Effector memory CD8-positive, alpha-beta T cell (primary cell): ENCODE data around the gene HNRNPF.

ENCODE experiments used
- ATAC-seq: fragments of 150-1000 bp; cut with Tn5 transposase; replicated peaks from 2 replicates; pipeline ENCODE4 v1.10.0; 2021; ENCODE audit warnings: mild to moderate bottlenecking, moderate library complexity
- DNase-seq, 3 experiments: peaks; one replicate each; pipeline ENCODE4 v3.0.0; 2021
- H3K27ac Mint-ChIP-seq, 2 donors: one replicate each; pipeline ENCODE4 v1.8.0; 2022; ENCODE audit warnings: mild to moderate bottlenecking in 2 of 2, mixed read lengths in 2 of 2, moderate library complexity in 2 of 2
- H3K27me3 Mint-ChIP-seq, 2 donors: one replicate each; pipeline ENCODE4 v1.8.0; 2022; ENCODE audit warnings: mixed read lengths in 2 of 2
- H3K36me3 Mint-ChIP-seq: one replicate; pipeline ENCODE4 v1.8.0; 2022; ENCODE audit warnings: mild to moderate bottlenecking, moderate library complexity, mixed read lengths; ENCODE audit not compliant: insufficient read depth
- H3K4me1 Mint-ChIP-seq, 2 donors: one replicate each; pipeline ENCODE4 v1.8.0; 2022; ENCODE audit warnings: low read depth in 2 of 2, mixed read lengths in 2 of 2
- H3K4me3 Mint-ChIP-seq, 2 donors: one replicate each; pipeline ENCODE4 v1.8.0; 2022; ENCODE audit warnings: mild to moderate bottlenecking in 2 of 2, mixed read lengths in 2 of 2, moderate library complexity in 2 of 2
- H3K9me3 Mint-ChIP-seq, 2 donors: one replicate each; pipeline ENCODE4 v1.8.0; 2022; ENCODE audit warnings: mixed read lengths in 2 of 2

HNRNPF gene

GRCh38 chr10:43375401-43376020, 33.5 kb downstream of the HNRNPF start:
- H3K27me3 Mint-ChIP-seq, result no peaks in the 10 kb centered on the region
- H3K4me1 Mint-ChIP-seq, result peaks cover 12 to 13% of the 10 kb centered on the region in 2 donors
- ATAC-seq (no peak), DNase-seq (no peak)
- H3K36me3 Mint-ChIP-seq, result peaks cover 2% of the 10 kb centered on the region
- no peaks in the 10 kb centered on the region for H3K9me3 Mint-ChIP-seq
- H3K27ac Mint-ChIP-seq, result no peak overlapping the region
- H3K4me3 Mint-ChIP-seq, result no peak overlapping the region

DNA sequence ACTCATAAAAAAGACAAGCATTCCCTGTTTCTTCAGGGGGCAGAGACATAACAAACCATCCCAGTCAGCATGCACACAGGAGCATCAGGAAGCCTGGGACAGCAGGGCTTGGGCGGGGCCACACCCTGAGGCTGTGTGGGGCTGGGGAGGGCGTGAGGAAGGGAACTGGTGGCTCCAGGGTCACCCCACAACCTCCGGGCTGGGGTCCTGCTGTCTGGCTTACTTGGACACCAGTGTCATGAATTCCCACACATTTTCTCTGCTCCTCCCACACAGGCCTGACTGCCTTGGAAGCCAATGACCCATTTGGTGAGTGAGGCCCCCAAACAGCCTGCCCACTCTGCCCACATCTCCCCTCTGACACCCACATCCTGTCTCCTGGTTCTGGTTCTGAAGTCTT, 34.8 kb downstream of the HNRNPF start:
- H3K4me1 Mint-ChIP-seq, result peaks cover 12 to 13% of the 10 kb centered on the region in 2 donors
- no peak for DNase-seq
- H3K4me3 Mint-ChIP-seq, result no peak overlapping the region
- no peaks in the 10 kb centered on the region for H3K9me3 Mint-ChIP-seq
- peaks cover 2% of the 10 kb centered on the region for H3K36me3 Mint-ChIP-seq
- ATAC-seq, result peak; percentile 27
- no peaks in the 10 kb centered on the region for H3K27me3 Mint-ChIP-seq
- H3K27ac Mint-ChIP-seq, result peak overlapping the region in 1 of 2 donors; percentile 68

DNA sequence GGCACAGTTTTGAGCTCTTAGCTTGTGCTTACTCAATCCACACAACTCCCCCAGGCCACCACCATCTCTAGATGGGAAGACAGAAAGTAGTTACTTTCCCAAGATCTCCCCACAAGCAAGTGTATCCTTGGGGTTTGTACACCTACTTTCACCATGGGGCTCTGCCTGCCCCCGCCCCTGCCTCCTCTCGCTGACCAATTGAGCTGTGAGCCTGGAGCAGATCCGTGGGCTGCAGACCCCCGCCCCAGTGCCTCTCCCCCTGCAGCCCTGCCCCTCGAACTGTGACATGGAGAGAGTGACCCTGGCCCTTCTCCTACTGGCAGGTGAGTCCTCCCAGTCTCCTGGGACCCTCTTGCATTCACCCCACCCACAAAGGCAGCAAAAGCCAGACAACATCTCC, 35.5 kb downstream of the HNRNPF start:
- Mint-ChIP-seq H3K27me3 (no peaks in the 10 kb centered on the region), H3K4me1 (peaks cover 12 to 13% of the 10 kb centered on the region in 2 donors), H3K4me3 (no peak overlapping the region), H3K27ac (peak overlapping the region in 1 of 2 donors; percentile 68), H3K36me3 (peaks cover 2% of the 10 kb centered on the region), H3K9me3 (no peaks in the 10 kb centered on the region)
- ATAC-seq (no peak), DNase-seq (no peak)

DNA sequence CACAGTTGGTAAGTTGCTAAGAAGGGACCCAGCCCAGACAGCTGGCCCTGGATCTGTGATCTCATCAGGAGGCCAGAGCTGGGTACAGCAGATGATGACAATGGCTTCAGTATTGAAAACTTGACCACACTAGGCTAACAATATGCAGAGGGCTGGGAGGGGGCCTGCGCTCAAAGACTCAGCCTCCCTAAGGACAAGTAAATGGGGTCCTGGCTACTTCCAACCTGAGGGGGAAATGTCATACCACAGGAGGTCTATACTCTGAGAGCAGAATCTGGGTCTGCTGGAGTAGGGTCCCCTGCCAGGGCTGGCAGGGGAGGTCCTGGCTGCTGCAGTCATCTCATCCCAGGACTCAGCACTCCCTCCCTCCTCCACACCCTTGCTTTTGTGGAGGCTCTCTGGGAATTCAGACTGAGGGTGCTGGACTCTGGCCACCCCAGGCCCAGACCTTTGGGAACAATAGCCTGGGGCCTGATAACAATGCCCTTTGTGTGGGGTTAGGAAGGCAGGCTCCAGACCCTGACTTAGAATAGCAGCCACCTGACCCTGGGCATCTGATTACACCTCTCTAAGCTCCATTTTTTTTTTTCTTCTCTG, 36.1 kb downstream of the HNRNPF start:
- Mint-ChIP-seq H3K27me3 (no peaks in the 10 kb centered on the region), H3K27ac (peak overlapping the region in 1 of 2 donors; percentile 22), H3K9me3 (no peaks in the 10 kb centered on the region), H3K4me1 (peaks cover 12 to 13% of the 10 kb centered on the region in 2 donors), H3K36me3 (peaks cover 2% of the 10 kb centered on the region), H3K4me3 (no peak overlapping the region)
- DNase-seq (no peak), ATAC-seq (no peak)

DNA sequence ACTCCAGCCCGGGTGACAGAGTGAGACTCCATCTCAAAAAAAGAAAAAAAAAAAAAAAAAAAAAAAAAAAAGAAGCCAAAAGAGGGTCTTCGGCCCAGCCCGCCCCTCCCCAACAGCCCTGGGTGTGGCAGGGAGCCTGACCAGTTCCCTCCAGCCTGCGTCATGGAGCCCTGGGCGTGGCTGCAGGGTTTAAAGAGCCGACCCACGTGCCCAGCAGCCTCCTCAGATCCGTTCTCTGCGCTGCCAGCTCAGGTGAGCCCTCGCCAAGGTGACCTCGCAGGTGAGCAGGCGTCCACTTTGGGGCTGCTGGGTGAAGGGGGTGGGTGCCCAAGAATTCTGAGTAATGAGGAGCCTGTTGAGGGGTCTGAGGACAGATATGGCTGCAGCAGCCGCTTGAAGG, 37.6 kb downstream of the HNRNPF start, which contains the start of gene FXYD4:
Gene FXYD4 (plus strand): TSS at position 219 of the 400 bp plus-strand sequence. CDS start 2,111 bp downstream, outside the sequence.
- no peak for ATAC-seq

DNA sequence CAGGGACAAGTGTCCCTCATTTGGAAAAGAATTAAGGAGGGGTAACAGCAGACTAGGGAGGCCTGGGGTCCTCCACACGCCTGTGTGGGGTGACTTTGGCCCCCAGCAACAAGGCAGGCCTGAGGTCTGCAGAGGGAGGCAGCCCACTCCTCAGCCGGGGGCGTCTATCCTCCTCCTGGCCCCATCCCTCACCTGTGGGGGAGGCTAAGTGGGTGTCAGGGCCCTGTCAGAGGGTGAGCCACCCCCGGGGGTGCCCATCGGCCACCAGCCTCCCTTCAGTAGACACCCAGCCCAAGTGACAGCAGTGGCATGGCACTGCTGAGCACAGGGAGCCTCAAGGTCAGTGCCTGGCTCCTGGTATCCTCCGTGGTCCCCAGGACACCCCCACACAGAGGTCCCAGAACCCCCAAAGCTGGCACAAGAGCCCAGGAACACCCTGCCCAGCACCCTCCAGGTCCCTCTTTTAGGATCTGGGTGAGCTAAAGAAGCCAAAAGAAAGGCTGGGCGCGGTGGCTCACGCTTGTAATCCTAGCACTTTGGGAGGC, 38.2 kb downstream of the HNRNPF start:
- no peak overlapping the region for H3K4me3 Mint-ChIP-seq
- H3K36me3 Mint-ChIP-seq, result peaks cover 2% of the 10 kb centered on the region
- H3K4me1 Mint-ChIP-seq, result peaks cover 11 to 12% of the 10 kb centered on the region in 2 donors
- ATAC-seq (no peak), DNase-seq (no peak)
- H3K27ac Mint-ChIP-seq, result no peak overlapping the region
- no peaks in the 10 kb centered on the region for H3K27me3 Mint-ChIP-seq
- H3K9me3 Mint-ChIP-seq, result no peaks in the 10 kb centered on the region

More for the DNA sequence above, 37.6 kb downstream of the HNRNPF start, which contains the start of gene FXYD4:
- Mint-ChIP-seq H3K9me3 (no peaks in the 10 kb centered on the region), H3K36me3 (peaks cover 2% of the 10 kb centered on the region), H3K27ac (peak within 1 kb of the TSS in 1 of 2 donors; percentile 22), H3K27me3 (no peaks in the 10 kb centered on the region), H3K4me3 (no peak within 1 kb of the TSS), H3K4me1 (peaks cover 12 to 13% of the 10 kb centered on the region in 2 donors)
- DNase-seq, result no peak

- H3K4me3 Mint-ChIP-seq, result no peak overlapping the region
- no peak for DNase-seq
- H3K27me3 Mint-ChIP-seq, result no peaks in the 10 kb centered on the region
- no peak for ATAC-seq
- H3K27ac Mint-ChIP-seq, result no peak overlapping the region
- no peaks in the 10 kb centered on the region for H3K9me3 Mint-ChIP-seq
- peaks cover 11 to 12% of the 10 kb centered on the region in 2 donors for H3K4me1 Mint-ChIP-seq
- H3K36me3 Mint-ChIP-seq, result no peaks in the 10 kb centered on the region
These were observed 39.1 kb downstream of the HNRNPF start for GRCh38 chr10:43369921-43370320.

DNA sequence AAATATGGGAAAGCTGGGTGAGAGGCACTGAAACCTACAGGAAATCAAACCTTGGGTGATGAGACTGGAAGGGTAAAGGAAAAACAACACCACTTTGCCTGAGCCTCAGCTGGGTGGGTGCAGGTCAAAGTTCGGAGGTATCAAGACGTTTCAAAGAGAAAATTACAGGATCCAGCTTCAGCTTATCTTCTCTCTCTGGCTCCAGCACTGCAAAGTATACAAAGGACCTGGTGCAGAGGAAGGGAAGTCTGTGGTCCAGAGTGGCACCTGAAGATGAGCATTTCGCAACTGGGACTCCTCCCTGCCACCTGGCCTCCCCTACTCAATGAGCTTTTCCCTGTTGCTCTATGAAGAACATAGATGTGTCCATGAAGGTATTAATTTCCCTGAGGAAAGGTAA, 44.0 kb downstream of the HNRNPF start:
- no peak overlapping the region for H3K4me3 Mint-ChIP-seq
- ATAC-seq, result no peak
- no peak for DNase-seq
- H3K36me3 Mint-ChIP-seq, result peaks cover 15% of the 10 kb centered on the region
- H3K9me3 Mint-ChIP-seq, result no peaks in the 10 kb centered on the region
- peaks cover 18 to 21% of the 10 kb centered on the region in 2 donors for H3K4me1 Mint-ChIP-seq
- no peak overlapping the region for H3K27ac Mint-ChIP-seq
- no peaks in the 10 kb centered on the region for H3K27me3 Mint-ChIP-seq

DNA sequence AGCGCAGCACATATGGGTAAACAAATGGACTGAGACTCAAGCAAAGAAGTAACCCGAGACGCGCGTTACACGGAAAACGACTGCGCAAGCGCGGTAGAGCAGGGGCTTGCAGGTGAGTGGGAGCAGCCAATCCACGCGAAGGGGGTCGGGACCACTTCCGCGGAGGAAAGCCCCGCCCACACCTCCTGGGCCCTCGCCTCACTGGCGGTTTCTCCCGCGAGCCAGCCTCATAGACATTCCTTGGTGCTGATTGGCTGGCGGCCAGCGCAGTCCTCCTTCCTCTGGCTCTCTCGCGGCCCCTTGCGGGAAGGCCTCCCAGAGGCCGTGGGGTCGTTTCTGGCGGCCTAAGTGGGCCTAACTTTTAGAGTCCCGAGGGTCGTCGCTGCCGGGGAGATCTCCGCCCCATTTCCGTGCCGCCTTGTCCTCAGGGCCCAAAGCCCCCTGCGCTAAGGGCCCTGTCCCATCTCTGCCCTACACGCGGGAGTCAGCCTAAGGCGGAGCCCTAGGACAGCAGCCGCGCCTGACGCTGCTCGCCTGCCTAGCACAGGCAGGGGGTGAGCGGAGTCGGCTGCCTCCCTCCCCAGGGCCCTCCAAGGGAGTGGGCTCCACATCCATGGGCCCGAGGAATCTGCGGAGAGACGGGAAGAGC, 46.7 kb downstream of the HNRNPF start:
- peak overlapping the region; percentile 94 to 95 for H3K27ac Mint-ChIP-seq
- H3K36me3 Mint-ChIP-seq, result peaks cover 19% of the 10 kb centered on the region
- peaks cover 18 to 23% of the 10 kb centered on the region in 2 donors for H3K4me1 Mint-ChIP-seq
- ATAC-seq (peak; percentile 96), DNase-seq (peak; percentile 89 to 95 (median 94))
- peak overlapping the region; percentile 90 to 94 for H3K4me3 Mint-ChIP-seq
- H3K27me3 Mint-ChIP-seq, result no peaks in the 10 kb centered on the region
- H3K9me3 Mint-ChIP-seq, result no peaks in the 10 kb centered on the region

DNA sequence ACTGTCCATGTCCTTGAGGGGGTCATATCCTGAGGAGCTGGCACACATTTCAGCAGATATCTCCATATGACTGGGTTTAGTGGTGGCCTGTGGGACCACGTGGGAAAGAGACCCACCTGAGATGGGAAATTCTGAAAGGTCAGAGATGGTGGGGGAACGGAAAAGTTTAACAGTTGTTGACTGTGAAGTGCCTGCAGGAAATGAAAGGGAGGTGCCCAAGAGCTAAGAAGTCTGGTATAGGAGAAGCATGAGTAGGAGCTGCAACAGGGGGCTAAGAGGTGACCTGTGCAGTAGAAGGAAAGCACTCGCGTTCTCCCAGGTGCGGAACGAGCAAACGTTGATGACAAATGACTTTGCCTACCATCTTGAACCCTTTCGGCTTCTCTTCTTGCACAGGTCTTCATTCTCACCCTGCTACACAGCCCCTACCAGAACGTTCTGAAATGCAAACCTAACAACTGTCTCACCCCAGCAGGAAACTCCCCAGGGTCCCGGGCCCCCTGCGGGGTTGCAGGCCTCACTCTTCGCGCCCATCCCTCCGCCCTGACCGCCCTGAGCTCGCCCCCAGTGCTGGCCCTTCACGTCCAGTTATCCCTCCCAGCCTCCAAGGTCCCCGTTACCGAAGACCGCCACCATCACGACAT, 47.3 kb downstream of the HNRNPF start:
- H3K4me1 Mint-ChIP-seq, result peaks cover 18 to 23% of the 10 kb centered on the region in 2 donors
- H3K4me3 Mint-ChIP-seq, result peak overlapping the region; percentile 90 to 94
- peaks cover 19% of the 10 kb centered on the region for H3K36me3 Mint-ChIP-seq
- ATAC-seq, result peak; percentile 11
- no peaks in the 10 kb centered on the region for H3K9me3 Mint-ChIP-seq
- peak overlapping the region; percentile 94 to 95 for H3K27ac Mint-ChIP-seq
- H3K27me3 Mint-ChIP-seq, result no peaks in the 10 kb centered on the region
- DNase-seq, result peak in 2 of 3 experiments; percentile 3 to 4

- no peaks in the 10 kb centered on the region for H3K9me3 Mint-ChIP-seq
- ATAC-seq (no peak), DNase-seq (no peak)
- H3K27ac Mint-ChIP-seq, result peak overlapping the region; percentile 32 to 95
- peaks cover 19% of the 10 kb centered on the region for H3K36me3 Mint-ChIP-seq
- peak overlapping the region; percentile 2 to 90 for H3K4me3 Mint-ChIP-seq
- peaks cover 18 to 26% of the 10 kb centered on the region in 2 donors for H3K4me1 Mint-ChIP-seq
- no peaks in the 10 kb centered on the region for H3K27me3 Mint-ChIP-seq
These were observed 48.9 kb downstream of the HNRNPF start for GRCh38 chr10:43360086-43360485.

- Mint-ChIP-seq H3K27ac (no peak overlapping the region), H3K4me1 (peaks cover 5 to 8% of the 10 kb centered on the region in 2 donors), H3K36me3 (peaks cover 3% of the 10 kb centered on the region), H3K9me3 (no peaks in the 10 kb centered on the region), H3K4me3 (no peak overlapping the region), H3K27me3 (peaks cover 3 to 9% of the 10 kb centered on the region in 2 donors)
- ATAC-seq (no peak), DNase-seq (no peak)
These were observed 53.1 kb downstream of the HNRNPF start for GRCh38 chr10:43355749-43356371.
